ENCODE data around the gene ST3GAL6. TPM values are rescaled to one million over a fixed set of nuclear protein-coding genes. Genes with fewer than 3 reads are reported as not detected.
A peak's percentile ranks its signal among the peaks of the same experiment; 100 is the strongest.

ST3GAL6 gene, protein sequence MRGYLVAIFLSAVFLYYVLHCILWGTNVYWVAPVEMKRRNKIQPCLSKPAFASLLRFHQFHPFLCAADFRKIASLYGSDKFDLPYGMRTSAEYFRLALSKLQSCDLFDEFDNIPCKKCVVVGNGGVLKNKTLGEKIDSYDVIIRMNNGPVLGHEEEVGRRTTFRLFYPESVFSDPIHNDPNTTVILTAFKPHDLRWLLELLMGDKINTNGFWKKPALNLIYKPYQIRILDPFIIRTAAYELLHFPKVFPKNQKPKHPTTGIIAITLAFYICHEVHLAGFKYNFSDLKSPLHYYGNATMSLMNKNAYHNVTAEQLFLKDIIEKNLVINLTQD
- total RNA-seq (10 to 100 TPM; 20.0 to 79.7 TPM), polyA plus RNA-seq (10 to 100 TPM; 17.3 to 38.9 TPM)

DNA sequence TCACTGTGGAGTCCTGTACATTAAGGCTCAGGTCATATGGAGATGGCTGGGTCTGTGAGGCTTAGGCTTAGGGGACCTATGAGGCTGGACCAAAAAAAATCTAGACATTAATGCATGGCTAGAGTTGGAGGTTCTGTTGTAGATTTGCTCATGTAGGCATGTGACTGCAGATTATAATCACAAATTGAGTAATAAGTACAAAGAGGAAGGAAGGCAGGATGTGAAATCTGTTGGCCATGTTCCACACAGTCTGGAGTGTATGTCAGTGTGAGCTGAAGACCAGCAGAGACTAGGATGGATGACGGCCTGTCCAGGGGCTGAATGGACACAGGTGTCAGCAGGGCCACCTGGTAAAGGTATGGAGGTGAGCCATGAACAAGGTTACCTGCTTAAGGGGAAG, at the start of gene ST3GAL6:
Gene ST3GAL6, plus strand, starts transcription at position 265 of the 400 bp plus-strand sequence. CDS start 5,101 bp downstream, outside the sequence.
- TF ChIP-seq HNF4A (conservative IDR thresholded peaks at IDR 0.05) (peak; percentile 53 to 65), FOXA1 (IDR thresholded peaks at IDR 0.05) (no peak), GABPA (IDR thresholded peaks at IDR 0.05 in 1 of 2, conservative IDR thresholded peaks at IDR 0.05 in 1 of 2) (no peak), RAD21 (IDR thresholded peaks at IDR 0.05) (peak; percentile 19 to 41), NR2F2 (IDR thresholded peaks at IDR 0.05) (no peak), RXRA (IDR thresholded peaks at IDR 0.05) (peak; percentile 26 to 46), SP1 (IDR thresholded peaks at IDR 0.05) (no peak), JUND (IDR thresholded peaks at IDR 0.05) (peak in 1 of 2 donors; percentile 32)
- TF ChIP-seq, protein P1, sequence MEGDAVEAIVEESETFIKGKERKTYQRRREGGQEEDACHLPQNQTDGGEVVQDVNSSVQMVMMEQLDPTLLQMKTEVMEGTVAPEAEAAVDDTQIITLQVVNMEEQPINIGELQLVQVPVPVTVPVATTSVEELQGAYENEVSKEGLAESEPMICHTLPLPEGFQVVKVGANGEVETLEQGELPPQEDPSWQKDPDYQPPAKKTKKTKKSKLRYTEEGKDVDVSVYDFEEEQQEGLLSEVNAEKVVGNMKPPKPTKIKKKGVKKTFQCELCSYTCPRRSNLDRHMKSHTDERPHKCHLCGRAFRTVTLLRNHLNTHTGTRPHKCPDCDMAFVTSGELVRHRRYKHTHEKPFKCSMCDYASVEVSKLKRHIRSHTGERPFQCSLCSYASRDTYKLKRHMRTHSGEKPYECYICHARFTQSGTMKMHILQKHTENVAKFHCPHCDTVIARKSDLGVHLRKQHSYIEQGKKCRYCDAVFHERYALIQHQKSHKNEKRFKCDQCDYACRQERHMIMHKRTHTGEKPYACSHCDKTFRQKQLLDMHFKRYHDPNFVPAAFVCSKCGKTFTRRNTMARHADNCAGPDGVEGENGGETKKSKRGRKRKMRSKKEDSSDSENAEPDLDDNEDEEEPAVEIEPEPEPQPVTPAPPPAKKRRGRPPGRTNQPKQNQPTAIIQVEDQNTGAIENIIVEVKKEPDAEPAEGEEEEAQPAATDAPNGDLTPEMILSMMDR (IDR thresholded peaks at IDR 0.05; ENCODE audit: low read depth, low read length, missing input control) = no peak
- TF ChIP-seq, protein P2, sequence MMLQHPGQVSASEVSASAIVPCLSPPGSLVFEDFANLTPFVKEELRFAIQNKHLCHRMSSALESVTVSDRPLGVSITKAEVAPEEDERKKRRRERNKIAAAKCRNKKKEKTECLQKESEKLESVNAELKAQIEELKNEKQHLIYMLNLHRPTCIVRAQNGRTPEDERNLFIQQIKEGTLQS (IDR thresholded peaks at IDR 0.05) = no peak
- TF ChIP-seq, protein P3, sequence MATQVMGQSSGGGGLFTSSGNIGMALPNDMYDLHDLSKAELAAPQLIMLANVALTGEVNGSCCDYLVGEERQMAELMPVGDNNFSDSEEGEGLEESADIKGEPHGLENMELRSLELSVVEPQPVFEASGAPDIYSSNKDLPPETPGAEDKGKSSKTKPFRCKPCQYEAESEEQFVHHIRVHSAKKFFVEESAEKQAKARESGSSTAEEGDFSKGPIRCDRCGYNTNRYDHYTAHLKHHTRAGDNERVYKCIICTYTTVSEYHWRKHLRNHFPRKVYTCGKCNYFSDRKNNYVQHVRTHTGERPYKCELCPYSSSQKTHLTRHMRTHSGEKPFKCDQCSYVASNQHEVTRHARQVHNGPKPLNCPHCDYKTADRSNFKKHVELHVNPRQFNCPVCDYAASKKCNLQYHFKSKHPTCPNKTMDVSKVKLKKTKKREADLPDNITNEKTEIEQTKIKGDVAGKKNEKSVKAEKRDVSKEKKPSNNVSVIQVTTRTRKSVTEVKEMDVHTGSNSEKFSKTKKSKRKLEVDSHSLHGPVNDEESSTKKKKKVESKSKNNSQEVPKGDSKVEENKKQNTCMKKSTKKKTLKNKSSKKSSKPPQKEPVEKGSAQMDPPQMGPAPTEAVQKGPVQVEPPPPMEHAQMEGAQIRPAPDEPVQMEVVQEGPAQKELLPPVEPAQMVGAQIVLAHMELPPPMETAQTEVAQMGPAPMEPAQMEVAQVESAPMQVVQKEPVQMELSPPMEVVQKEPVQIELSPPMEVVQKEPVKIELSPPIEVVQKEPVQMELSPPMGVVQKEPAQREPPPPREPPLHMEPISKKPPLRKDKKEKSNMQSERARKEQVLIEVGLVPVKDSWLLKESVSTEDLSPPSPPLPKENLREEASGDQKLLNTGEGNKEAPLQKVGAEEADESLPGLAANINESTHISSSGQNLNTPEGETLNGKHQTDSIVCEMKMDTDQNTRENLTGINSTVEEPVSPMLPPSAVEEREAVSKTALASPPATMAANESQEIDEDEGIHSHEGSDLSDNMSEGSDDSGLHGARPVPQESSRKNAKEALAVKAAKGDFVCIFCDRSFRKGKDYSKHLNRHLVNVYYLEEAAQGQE (IDR thresholded peaks at IDR 0.05) = no peak
- TF ChIP-seq, protein P4, sequence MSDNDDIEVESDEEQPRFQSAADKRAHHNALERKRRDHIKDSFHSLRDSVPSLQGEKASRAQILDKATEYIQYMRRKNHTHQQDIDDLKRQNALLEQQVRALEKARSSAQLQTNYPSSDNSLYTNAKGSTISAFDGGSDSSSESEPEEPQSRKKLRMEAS (IDR thresholded peaks at IDR 0.05) = peak; percentile 14
- H3K27me3 ChIP-seq (ENCODE audit: control insufficient read depth in 4 of 4, insufficient read depth in 4 of 4, low read length in 3 of 4) = no peaks in the 10 kb centered on the region
- H3K27ac ChIP-seq (ENCODE audit: low read depth in 1 of 2, low read length in 2 of 2) = peak within 1 kb of the TSS; percentile 48 to 64
- H3K9ac ChIP-seq (ENCODE audit: low read depth in 1 of 2, low read length in 2 of 2) = no peak within 1 kb of the TSS
- peaks cover 11 to 39% (median 18%) of the 10 kb centered on the region in 4 donors for H3K4me1 ChIP-seq (ENCODE audit: control insufficient read depth in 4 of 4, insufficient read depth in 4 of 4, low read length in 3 of 4)
- no peaks in the 10 kb centered on the region for H3K36me3 ChIP-seq (ENCODE audit: control insufficient read depth in 4 of 4, insufficient read depth in 3 of 4, low read depth in 1 of 4, low read length in 3 of 4)
- DNase-seq (ENCODE audit: low spot score) = no peak
- no peak within 1 kb of the TSS for H3K4me3 ChIP-seq (ENCODE audit: low read depth in 1 of 3, low read length in 3 of 3)
- 31% methylated on average over 1 of the region's 1 CpG for WGBS
- H3K9me3 ChIP-seq (ENCODE audit: control insufficient read depth in 4 of 4, low read length in 3 of 4) = no peaks in the 10 kb centered on the region

DNA sequence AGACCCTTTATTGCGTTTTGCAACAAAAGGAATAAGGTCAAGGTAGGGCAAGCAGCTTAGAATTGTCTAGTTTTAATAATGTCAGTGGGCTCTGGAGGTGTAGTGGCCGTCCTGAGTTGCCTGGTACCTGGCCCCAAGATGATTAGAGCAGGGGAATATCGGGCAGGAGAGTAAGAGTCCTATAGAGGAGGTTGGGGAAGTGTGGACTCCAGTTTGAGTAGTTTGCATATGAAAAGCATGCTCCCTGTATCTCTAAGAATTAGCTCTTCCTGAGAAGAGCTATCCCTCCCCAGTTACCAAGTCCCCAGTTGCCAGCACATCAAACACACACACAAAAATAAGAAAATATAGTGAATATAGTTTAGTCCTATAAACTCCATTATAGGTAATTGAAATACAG, 49.2 kb upstream of the ST3GAL6 start:
- no peak overlapping the region for H3K27ac ChIP-seq (ENCODE audit: low read depth in 1 of 2, low read length in 2 of 2)
- DNase-seq (ENCODE audit: low spot score) = no peak
- TF ChIP-seq, protein P4 (IDR thresholded peaks at IDR 0.05) = no peak
- no peak for TF ChIP-seq HNF4A (conservative IDR thresholded peaks at IDR 0.05)
- no peak for TF ChIP-seq FOXA1 (IDR thresholded peaks at IDR 0.05)
- TF ChIP-seq JUND (IDR thresholded peaks at IDR 0.05) = no peak
- H3K27me3 ChIP-seq (ENCODE audit: control insufficient read depth in 4 of 4, insufficient read depth in 4 of 4, low read length in 3 of 4) = no peaks in the 10 kb centered on the region
- no peaks in the 10 kb centered on the region for H3K9me3 ChIP-seq (ENCODE audit: control insufficient read depth in 4 of 4, low read length in 3 of 4)
- WGBS = 83% methylated on average over 3 of the region's 3 CpGs
- H3K36me3 ChIP-seq (ENCODE audit: control insufficient read depth in 4 of 4, insufficient read depth in 3 of 4, low read depth in 1 of 4, low read length in 3 of 4) = no peaks in the 10 kb centered on the region
- no peak overlapping the region for H3K4me3 ChIP-seq (ENCODE audit: low read depth in 1 of 3, low read length in 3 of 3)
- H3K9ac ChIP-seq (ENCODE audit: low read depth in 1 of 2, low read length in 2 of 2) = no peak overlapping the region
- H3K4me1 ChIP-seq (ENCODE audit: control insufficient read depth in 4 of 4, insufficient read depth in 4 of 4, low read length in 3 of 4) = peaks cover 0 to 2% (median 0%) of the 10 kb centered on the region in 4 donors

All from liver (tissue), 9 donors.